Measurements from ENCODE around the gene VPS35L.

- no peak for TF ChIP-seq POLR2A (IDR thresholded peaks at IDR 0.05)
- TF ChIP-seq CTCF (IDR thresholded peaks at IDR 0.05), result no peak
- no peak for TF ChIP-seq POLR2AphosphoS5 (IDR thresholded peaks at IDR 0.05)
Observed at GRCh38 chr16:19645557-19645981, 90.1 kb downstream of the VPS35L start.

Data from prostate gland (tissue), 2 donors.